Measurements from ENCODE around the gene CDH4.

Gene CDH4

DNA sequence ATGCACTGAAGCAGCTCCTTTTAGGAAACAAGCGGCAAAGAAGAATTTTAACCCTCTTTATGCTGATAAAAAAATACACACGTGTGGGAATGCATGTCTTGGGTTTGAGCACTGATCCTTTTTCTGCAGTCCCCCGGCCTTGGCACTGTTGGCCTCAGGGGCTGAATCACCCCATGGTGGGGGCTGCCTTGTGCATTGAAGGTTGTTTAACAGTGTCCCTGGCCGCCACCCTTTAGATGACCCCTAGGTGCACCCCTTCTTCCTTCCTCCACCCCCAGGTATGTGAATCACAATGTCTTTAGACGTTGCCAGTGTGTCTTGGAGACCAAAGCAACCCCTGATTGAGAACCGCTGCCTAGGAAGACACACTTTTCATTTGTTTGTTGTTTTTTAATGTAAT is 190.7 kb downstream of the CDH4 start:
- no peak for DNase-seq (ENCODE audit: low read depth)
- no peak overlapping the region for H3K4me3 ChIP-seq (ENCODE audit: low read length)
- TF ChIP-seq, protein P1, sequence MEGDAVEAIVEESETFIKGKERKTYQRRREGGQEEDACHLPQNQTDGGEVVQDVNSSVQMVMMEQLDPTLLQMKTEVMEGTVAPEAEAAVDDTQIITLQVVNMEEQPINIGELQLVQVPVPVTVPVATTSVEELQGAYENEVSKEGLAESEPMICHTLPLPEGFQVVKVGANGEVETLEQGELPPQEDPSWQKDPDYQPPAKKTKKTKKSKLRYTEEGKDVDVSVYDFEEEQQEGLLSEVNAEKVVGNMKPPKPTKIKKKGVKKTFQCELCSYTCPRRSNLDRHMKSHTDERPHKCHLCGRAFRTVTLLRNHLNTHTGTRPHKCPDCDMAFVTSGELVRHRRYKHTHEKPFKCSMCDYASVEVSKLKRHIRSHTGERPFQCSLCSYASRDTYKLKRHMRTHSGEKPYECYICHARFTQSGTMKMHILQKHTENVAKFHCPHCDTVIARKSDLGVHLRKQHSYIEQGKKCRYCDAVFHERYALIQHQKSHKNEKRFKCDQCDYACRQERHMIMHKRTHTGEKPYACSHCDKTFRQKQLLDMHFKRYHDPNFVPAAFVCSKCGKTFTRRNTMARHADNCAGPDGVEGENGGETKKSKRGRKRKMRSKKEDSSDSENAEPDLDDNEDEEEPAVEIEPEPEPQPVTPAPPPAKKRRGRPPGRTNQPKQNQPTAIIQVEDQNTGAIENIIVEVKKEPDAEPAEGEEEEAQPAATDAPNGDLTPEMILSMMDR (conservative IDR thresholded peaks at IDR 0.05; ENCODE audit: low read depth, low read length) = no peak

DNA sequence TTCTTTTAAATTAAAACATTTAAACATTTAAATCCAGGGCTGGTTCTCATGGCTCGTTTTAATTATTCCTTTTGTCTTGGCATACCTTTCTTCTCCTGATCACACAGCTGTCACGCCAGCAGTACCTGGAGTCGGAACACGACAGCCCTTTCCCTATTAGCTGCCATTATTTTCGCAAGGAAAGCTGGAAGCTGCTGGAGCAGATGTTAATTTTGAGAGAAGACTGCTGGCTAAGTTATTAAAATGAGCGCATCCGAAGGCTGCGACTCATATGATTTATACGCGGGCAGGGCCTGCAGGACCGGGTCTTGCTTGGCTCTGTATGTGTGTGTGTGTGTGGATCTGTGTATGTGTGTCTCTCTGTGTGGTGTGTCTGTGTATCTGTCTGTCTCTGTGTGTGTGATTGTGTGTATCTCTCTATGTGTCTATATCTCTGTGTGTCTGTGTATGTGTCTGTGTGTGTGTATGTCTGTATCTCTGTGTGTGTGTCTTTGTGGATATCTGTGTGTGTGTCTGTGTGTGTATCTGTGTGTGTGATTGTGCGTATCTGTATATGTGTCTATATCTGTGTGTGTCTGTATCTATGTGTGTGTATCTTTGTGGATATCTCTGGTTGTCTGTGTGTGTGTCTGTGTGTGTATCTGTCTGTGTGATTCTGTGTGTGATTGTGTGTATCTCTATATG is 191.5 kb downstream of the CDH4 start:
- TF ChIP-seq, protein P1 (conservative IDR thresholded peaks at IDR 0.05; ENCODE audit: low read depth, low read length) = no peak
- DNase-seq (ENCODE audit: low read depth) = no peak
- no peak overlapping the region for H3K4me3 ChIP-seq (ENCODE audit: low read length)

DNA sequence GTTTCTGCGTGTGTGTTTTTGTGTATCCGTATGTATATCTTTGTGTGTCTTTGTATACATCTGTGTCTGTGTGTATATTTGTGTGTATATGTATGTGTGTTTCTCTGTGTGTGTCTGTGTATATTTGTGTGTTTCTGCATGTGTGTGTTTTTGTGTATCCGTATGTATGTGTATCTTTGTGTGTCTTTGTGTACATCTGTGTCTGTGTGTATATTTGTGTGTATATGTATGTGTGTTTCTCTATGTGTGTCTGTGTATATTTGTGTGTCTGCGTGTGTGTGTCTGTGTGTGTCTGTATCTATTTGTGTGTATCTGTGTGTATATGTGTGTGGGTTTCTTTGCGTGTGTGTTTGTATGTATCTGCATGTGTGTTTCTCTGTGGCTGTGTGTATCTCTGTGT is 192.6 kb downstream of the CDH4 start:
- DNase-seq (ENCODE audit: low read depth) = no peak
- no peak overlapping the region for H3K4me3 ChIP-seq (ENCODE audit: low read length)
- TF ChIP-seq, protein P1 (conservative IDR thresholded peaks at IDR 0.05; ENCODE audit: low read depth, low read length) = no peak

DNA sequence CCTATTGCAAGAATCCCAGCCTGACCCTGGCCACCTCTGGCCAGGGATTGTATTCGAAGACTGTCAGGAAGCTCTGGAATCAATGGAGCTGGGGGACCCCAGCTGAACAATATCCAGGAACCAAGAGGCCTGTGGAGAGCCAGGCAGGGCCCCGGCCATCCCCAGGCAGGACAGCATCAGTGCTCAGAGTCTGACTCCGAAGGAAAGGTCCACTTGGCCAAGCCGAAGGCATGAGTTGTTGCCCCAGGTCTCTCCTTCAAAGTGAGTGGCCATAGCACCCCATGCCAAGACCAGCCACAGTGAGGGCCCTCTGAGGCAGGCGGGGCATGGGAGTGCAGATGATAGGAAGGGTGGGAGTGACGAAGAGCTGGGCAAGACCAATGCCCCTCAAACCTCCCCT is 193.1 kb downstream of the CDH4 start:
- DNase-seq (ENCODE audit: low read depth) = no peak
- TF ChIP-seq, protein P1 (conservative IDR thresholded peaks at IDR 0.05; ENCODE audit: low read depth, low read length) = no peak
- H3K4me3 ChIP-seq (ENCODE audit: low read length) = no peak overlapping the region

DNA sequence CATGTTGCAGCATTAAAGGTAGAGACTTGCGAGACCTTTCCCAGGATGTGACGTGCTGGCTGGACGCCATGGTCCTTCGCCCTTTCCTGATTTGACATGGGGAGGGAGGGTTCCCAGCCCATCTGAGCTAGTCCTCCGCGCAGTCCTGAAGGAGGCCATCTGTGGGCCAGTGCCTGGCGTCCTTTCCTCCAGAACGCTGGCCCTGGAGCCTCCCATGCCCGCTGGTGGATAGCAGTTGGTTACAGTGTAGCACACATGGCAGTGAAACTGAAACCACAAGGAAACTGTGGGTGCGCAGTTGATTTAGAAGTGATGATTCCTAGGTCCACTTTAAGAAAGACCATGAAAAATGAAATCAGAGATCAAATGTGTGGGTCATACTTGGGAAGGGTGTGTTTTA is 193.7 kb downstream of the CDH4 start:
- TF ChIP-seq, protein P1 (conservative IDR thresholded peaks at IDR 0.05; ENCODE audit: low read depth, low read length) = no peak
- no peak for DNase-seq (ENCODE audit: low read depth)

DNA sequence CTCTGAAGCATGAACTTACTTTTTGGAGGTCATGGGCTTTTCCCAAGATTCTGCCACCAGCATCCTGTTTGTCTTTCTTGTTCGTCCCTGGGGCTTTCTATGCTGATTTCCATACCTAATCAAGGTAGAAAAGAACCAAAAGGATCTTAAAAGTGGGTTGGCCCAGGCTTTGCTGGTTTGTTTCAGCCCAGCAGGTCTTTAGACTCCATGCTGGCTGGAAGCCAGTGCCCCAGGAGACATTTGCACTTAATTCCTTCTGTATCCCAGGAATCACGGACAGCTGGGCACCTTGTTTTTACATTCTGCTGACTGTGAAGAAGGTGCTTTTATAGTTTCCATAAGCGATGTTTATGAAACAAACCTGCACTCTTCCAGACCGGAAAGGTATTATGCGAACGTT is 195.9 kb downstream of the CDH4 start:
- TF ChIP-seq, protein P1 (conservative IDR thresholded peaks at IDR 0.05; ENCODE audit: low read depth, low read length) = no peak
- no peak overlapping the region for H3K4me3 ChIP-seq (ENCODE audit: low read length)
- no peak for DNase-seq (ENCODE audit: low read depth)

More for the DNA sequence above, 193.7 kb downstream of the CDH4 start:
- no peak overlapping the region for H3K4me3 ChIP-seq (ENCODE audit: low read length)

DNA sequence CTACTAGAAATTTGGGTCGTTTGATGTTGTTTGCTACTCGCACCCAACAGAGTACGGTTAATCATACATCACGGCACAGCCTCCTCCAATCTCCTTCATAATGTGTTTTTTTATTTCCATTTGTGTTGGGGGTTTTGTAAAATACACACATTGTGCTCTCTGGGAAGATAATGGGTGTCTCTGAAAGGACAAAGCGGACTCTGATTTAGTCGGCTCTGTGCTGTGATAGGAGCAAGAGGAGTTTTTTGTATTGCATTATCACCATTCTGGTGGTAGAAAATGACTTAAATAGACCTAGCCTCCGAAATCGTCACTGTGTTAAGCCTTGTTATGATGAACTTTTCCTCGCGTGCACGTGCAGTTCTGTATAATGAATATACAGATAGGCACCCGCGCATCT is 196.3 kb downstream of the CDH4 start:
- TF ChIP-seq, protein P1 (conservative IDR thresholded peaks at IDR 0.05; ENCODE audit: low read depth, low read length) = no peak
- no peak for DNase-seq (ENCODE audit: low read depth)

More for the DNA sequence above, 196.3 kb downstream of the CDH4 start:
- H3K4me3 ChIP-seq (ENCODE audit: low read length) = no peak overlapping the region
